Measurements from ENCODE around the gene UGDH. TPM values are rescaled to one million over a fixed set of nuclear protein-coding genes. Genes with fewer than 3 reads are reported as not detected.
"Not testable (repeated sequence)": the region's sequence is repeated elsewhere in the genome, so short reads cannot be mapped to it uniquely, and the experiment has no call there.

The UGDH gene
- total and polyA plus RNA-seq, 3 experiments from 2014 or later = 26.9 to 34.9 (median 30.0) TPM

DNA sequence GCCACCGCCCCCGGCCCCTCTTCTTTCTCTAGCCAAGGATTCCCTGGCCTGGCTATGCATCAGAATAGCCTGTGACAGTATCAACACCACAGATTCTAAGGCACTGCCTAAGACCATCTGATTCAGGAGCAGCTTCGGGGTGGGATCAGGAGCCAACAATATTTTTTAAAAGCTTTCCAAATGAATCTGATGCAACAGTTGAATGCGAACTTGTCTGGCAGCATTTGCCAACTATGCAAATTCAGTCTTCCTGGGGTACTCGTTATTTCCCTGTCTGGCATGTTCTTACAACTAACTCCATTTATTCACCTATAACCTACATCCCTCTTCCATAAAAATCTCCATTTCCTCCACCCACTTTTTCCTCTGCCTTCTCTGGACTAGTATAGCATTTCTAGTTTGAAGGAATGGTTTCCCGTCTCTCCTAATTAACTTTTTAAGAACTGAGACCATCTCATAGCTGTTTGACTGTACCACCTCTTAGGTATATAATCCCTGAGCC lies 36.2 kb upstream of the UGDH start:
- POLR2A ChIA-PET = no interaction called here
- Mint-ChIP-seq H3K27me3 (no peaks in the 10 kb centered on the region), H3K4me1 (peaks cover 0 to 4% (median 2%) of the 10 kb centered on the region in 3 donors), H3K9me3 (peaks cover 0 to 2% (median 0%) of the 10 kb centered on the region in 5 donors), H3K36me3 (peaks cover 12 to 21% (median 15%) of the 10 kb centered on the region in 3 donors), H3K27ac (no peak overlapping the region), H3K4me3 (no peak overlapping the region)
- no peak for DNase-seq
- no peaks in the 10 kb centered on the region for H3K27me3 ChIP-seq (ENCODE audit: insufficient read depth, low read length, poor library complexity, severe bottlenecking)
- CTCF ChIA-PET = no interaction called here
- no peak overlapping the region for H3K4me3 ChIP-seq (ENCODE audit: low read length)
- H3K27ac ChIP-seq (ENCODE audit: low read depth, low read length) = no peak overlapping the region
- no peaks in the 10 kb centered on the region for H3K9me3 ChIP-seq (ENCODE audit: low read length)
- H3K36me3 ChIP-seq (ENCODE audit: insufficient read depth, low read length) = no peaks in the 10 kb centered on the region
- no peaks in the 10 kb centered on the region for H3K4me1 ChIP-seq (ENCODE audit: insufficient read depth, low read length)

- POLR2A ChIA-PET = no interaction called here
- H3K36me3 ChIP-seq (ENCODE audit: insufficient read depth, low read length) = no peaks in the 10 kb centered on the region
Observed at GRCh38 chr4:39562792-39563191, 35.6 kb upstream of the UGDH start.

DNA sequence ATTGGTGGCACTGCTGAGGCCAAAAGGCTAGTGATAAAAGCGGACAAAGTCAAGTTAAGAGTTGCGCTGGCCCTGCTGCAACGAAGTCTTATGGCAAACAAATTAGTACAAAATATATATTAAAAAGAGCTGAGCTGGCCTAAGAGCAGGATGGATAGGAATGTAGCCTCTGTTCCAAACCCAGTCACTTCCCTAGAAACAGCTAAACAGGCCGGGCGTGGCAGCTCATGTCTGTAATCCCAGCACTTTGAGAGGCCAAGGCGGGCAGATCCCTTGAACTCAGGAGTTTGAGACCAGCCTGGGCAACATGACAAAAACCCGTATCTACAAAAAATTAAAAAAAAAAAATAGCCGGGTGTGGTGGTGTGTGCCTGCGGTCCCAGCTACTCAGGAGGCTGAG lies 32.4 kb upstream of the UGDH start:
- peak overlapping the region in 2 of 8 donors; percentile 14 to 19 for H3K27ac Mint-ChIP-seq
- Histone ChIP-seq H3K4me1 (ENCODE audit: insufficient read depth, low read length) (no peaks in the 10 kb centered on the region), H3K27ac (ENCODE audit: low read depth, low read length) (no peak overlapping the region), H3K9me3 (ENCODE audit: low read length) (no peaks in the 10 kb centered on the region), H3K27me3 (ENCODE audit: insufficient read depth, low read length, poor library complexity, severe bottlenecking) (no peaks in the 10 kb centered on the region), H3K36me3 (ENCODE audit: insufficient read depth, low read length) (no peaks in the 10 kb centered on the region), H3K4me3 (ENCODE audit: low read length) (no peak overlapping the region)
- POLR2A ChIA-PET = no interaction called here
- H3K36me3 Mint-ChIP-seq = peaks cover 6 to 21% (median 10%) of the 10 kb centered on the region in 3 donors
- CTCF ChIA-PET = no interaction called here
- H3K9me3 Mint-ChIP-seq = no peaks in the 10 kb centered on the region
- DNase-seq = no peak
- no peak overlapping the region for H3K4me3 Mint-ChIP-seq
- no peaks in the 10 kb centered on the region for H3K27me3 Mint-ChIP-seq
- H3K4me1 Mint-ChIP-seq = no peaks in the 10 kb centered on the region

More at GRCh38 chr4:39562792-39563191, 35.6 kb upstream of the UGDH start:
- no peak overlapping the region for H3K4me3 ChIP-seq (ENCODE audit: low read length)
- Mint-ChIP-seq H3K27me3 (no peaks in the 10 kb centered on the region), H3K9me3 (peaks cover 0 to 2% (median 0%) of the 10 kb centered on the region in 5 donors), H3K4me3 (no peak overlapping the region), H3K4me1 (no peaks in the 10 kb centered on the region), H3K27ac (no peak overlapping the region), H3K36me3 (peaks cover 12 to 25% (median 15%) of the 10 kb centered on the region in 3 donors)
- H3K4me1 ChIP-seq (ENCODE audit: insufficient read depth, low read length) = no peaks in the 10 kb centered on the region
- H3K27me3 ChIP-seq (ENCODE audit: insufficient read depth, low read length, poor library complexity, severe bottlenecking) = no peaks in the 10 kb centered on the region
- CTCF ChIA-PET = interaction anchor here (0.6 kb wide), 1 partner anchor 12 kb away, joined by 3 read pairs; no protein-coding TSS in a partner anchor
- DNase-seq = no peak
- no peaks in the 10 kb centered on the region for H3K9me3 ChIP-seq (ENCODE audit: low read length)
- no peak overlapping the region for H3K27ac ChIP-seq (ENCODE audit: low read depth, low read length)

GRCh38 chr4:39555472-39555871 lies 28.2 kb upstream of the UGDH start:
- Mint-ChIP-seq H3K4me1 (no peaks in the 10 kb centered on the region), H3K36me3 (peaks cover 8 to 29% (median 8%) of the 10 kb centered on the region in 3 donors), H3K27me3 (no peaks in the 10 kb centered on the region), H3K27ac (peak overlapping the region in 2 of 8 donors; percentile 43 to 44), H3K9me3 (no peaks in the 10 kb centered on the region), H3K4me3 (no peak overlapping the region)
- DNase-seq = no peak
- ChIA-PET CTCF (no interaction called here), POLR2A (interaction anchor here (0.6 kb wide), 1 partner anchor 149 kb away, joined by 3 read pairs; no protein-coding TSS in a partner anchor)
- Histone ChIP-seq H3K4me1 (ENCODE audit: insufficient read depth, low read length) (no peaks in the 10 kb centered on the region), H3K27ac (ENCODE audit: low read depth, low read length) (no peak overlapping the region), H3K9me3 (ENCODE audit: low read length) (no peaks in the 10 kb centered on the region), H3K4me3 (ENCODE audit: low read length) (no peak overlapping the region), H3K27me3 (ENCODE audit: insufficient read depth, low read length, poor library complexity, severe bottlenecking) (no peaks in the 10 kb centered on the region), H3K36me3 (ENCODE audit: insufficient read depth, low read length) (no peaks in the 10 kb centered on the region)

- no peak for DNase-seq
- H3K27ac Mint-ChIP-seq = no peak overlapping the region
- no peak overlapping the region for H3K4me3 ChIP-seq (ENCODE audit: low read length)
- no peaks in the 10 kb centered on the region for H3K4me1 Mint-ChIP-seq
- H3K4me1 ChIP-seq (ENCODE audit: insufficient read depth, low read length) = no peaks in the 10 kb centered on the region
- H3K27ac ChIP-seq (ENCODE audit: low read depth, low read length) = no peak overlapping the region
- H3K9me3 ChIP-seq (ENCODE audit: low read length) = no peaks in the 10 kb centered on the region
- H3K36me3 ChIP-seq (ENCODE audit: insufficient read depth, low read length) = no peaks in the 10 kb centered on the region
- H3K27me3 Mint-ChIP-seq = no peaks in the 10 kb centered on the region
- no peak overlapping the region for H3K4me3 Mint-ChIP-seq
- no peaks in the 10 kb centered on the region for H3K27me3 ChIP-seq (ENCODE audit: insufficient read depth, low read length, poor library complexity, severe bottlenecking)
- POLR2A ChIA-PET = no interaction called here
- CTCF ChIA-PET = no interaction called here
- no peaks in the 10 kb centered on the region for H3K9me3 Mint-ChIP-seq
- peaks cover 3 to 5% (median 5%) of the 10 kb centered on the region in 3 donors for H3K36me3 Mint-ChIP-seq
Observed at GRCh38 chr4:39548425-39549067, 21.3 kb upstream of the UGDH start.

DNA sequence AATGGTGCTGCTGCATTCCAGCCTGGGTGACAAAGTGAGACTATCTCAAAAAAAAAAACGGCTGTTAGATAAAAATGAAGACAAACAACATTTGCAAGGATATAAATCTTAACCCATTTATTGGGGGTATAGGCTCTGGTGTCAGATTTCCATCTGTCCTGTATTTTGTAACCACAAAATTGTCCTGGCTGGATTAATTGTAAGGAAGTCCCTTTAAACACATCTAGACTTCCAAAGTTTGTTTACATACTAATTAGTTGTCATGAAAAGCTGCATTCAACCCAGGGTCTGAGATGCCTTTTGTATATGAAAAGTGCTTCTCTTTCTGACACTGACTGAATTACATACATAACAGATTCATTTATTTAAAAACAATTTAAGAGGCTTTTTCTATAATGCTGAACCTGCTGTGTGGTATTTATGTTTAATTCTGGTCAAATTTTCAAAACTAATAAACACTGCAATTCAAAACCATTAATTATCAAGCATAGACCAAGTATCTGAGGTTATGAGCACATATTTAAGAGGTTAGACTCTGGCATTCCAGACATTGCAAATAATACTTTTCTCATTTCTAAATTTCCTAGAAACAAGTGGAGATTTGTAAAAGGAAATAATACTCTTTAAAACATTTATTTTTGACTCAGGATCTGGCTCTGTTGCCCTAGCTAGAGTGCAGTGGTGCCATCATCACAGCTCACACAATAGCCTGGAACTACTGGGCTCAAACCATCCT lies 17.5 kb upstream of the UGDH start:
- H3K27me3 ChIP-seq (ENCODE audit: insufficient read depth, low read length, poor library complexity, severe bottlenecking) = no peaks in the 10 kb centered on the region
- no peak for DNase-seq
- H3K4me3 ChIP-seq (ENCODE audit: low read length) = no peak overlapping the region
- CTCF ChIA-PET = no interaction called here
- Mint-ChIP-seq H3K9me3 (no peaks in the 10 kb centered on the region), H3K36me3 (no peaks in the 10 kb centered on the region), H3K4me1 (no peaks in the 10 kb centered on the region), H3K27me3 (no peaks in the 10 kb centered on the region), H3K27ac (no peak overlapping the region), H3K4me3 (no peak overlapping the region)
- no peaks in the 10 kb centered on the region for H3K4me1 ChIP-seq (ENCODE audit: insufficient read depth, low read length)
- no peaks in the 10 kb centered on the region for H3K36me3 ChIP-seq (ENCODE audit: insufficient read depth, low read length)
- H3K9me3 ChIP-seq (ENCODE audit: low read length) = no peaks in the 10 kb centered on the region
- POLR2A ChIA-PET = no interaction called here
- no peak overlapping the region for H3K27ac ChIP-seq (ENCODE audit: low read depth, low read length)

GRCh38 chr4:39544080-39544479 lies 16.8 kb upstream of the UGDH start:
- H3K27me3 Mint-ChIP-seq; H3K9me3 ChIP-seq (ENCODE audit: low read length); POLR2A ChIA-PET; DNase-seq; H3K4me1 Mint-ChIP-seq; H3K27ac Mint-ChIP-seq; H3K27ac ChIP-seq (ENCODE audit: low read depth, low read length); H3K36me3 ChIP-seq (ENCODE audit: insufficient read depth, low read length); H3K36me3 Mint-ChIP-seq; H3K4me1 ChIP-seq (ENCODE audit: insufficient read depth, low read length); H3K9me3 Mint-ChIP-seq; H3K27me3 ChIP-seq (ENCODE audit: insufficient read depth, low read length, poor library complexity, severe bottlenecking); H3K4me3 ChIP-seq (ENCODE audit: low read length); CTCF ChIA-PET: not testable (repeated sequence)
- peak overlapping the region in 1 of 7 donors; percentile 77 for H3K4me3 Mint-ChIP-seq

- Mint-ChIP-seq H3K36me3 (no peaks in the 10 kb centered on the region), H3K9me3 (no peaks in the 10 kb centered on the region), H3K4me1 (no peaks in the 10 kb centered on the region), H3K27ac (no peak overlapping the region), H3K4me3 (no peak overlapping the region), H3K27me3 (no peaks in the 10 kb centered on the region)
- ChIA-PET POLR2A (no interaction called here), CTCF (no interaction called here)
- Histone ChIP-seq H3K27me3 (ENCODE audit: insufficient read depth, low read length, poor library complexity, severe bottlenecking) (no peaks in the 10 kb centered on the region), H3K4me3 (ENCODE audit: low read length) (no peak overlapping the region), H3K9me3 (ENCODE audit: low read length) (no peaks in the 10 kb centered on the region), H3K36me3 (ENCODE audit: insufficient read depth, low read length) (no peaks in the 10 kb centered on the region), H3K4me1 (ENCODE audit: insufficient read depth, low read length) (no peaks in the 10 kb centered on the region), H3K27ac (ENCODE audit: low read depth, low read length) (no peak overlapping the region)
- no peak for DNase-seq
Observed at GRCh38 chr4:39543034-39543433, 15.8 kb upstream of the UGDH start.

Measured in CD8-positive, alpha-beta memory T cell (primary cell).